ENCODE measurements around the gene NUDT3.

The NUDT3 gene

GRCh38 chr6:34392497-34393190 is at the start of gene NUDT3:
TSS of gene NUDT3 (minus strand) at chr6:34392669. CDS start at chr6:34392362, 307 bp downstream.
- Mint-ChIP-seq H3K9me3 (peaks cover 8% of the 10 kb centered on the region), H3K27me3 (no peaks in the 10 kb centered on the region), H3K4me3 (no peak within 1 kb of the TSS), H3K27ac (no peak within 1 kb of the TSS), H3K4me1 (ENCODE audit: low read depth) (peaks cover 15% of the 10 kb centered on the region), H3K36me3 (ENCODE audit: low read depth) (peaks cover 8% of the 10 kb centered on the region)
- intact Hi-C loops (cut with micrococcal nuclease) = loop anchor here (2.0 kb wide), 1 partner anchor 144 kb away; the partner anchor contains the start of gene SMIM29

DNA sequence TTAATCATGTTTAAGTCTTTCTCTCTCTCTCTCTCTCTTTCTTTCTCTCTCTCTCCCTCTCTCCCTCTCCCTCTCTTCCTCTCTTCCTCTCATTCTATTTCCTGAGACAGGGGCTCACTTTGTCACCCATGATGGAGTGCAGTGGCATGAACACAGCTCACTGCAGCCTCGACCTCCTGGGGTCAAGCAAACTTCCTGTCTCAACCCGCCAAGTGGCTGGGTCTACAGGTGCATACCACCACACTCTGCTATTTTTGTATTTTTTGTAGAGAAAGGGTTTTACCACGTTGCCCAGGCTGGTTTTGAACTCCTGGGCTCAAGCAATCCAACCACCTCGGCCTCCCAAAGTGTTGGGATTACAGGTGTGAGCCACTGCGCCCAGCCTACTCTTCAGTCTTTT is 49.1 kb upstream of the NUDT3 start:
- H3K36me3 Mint-ChIP-seq (ENCODE audit: low read depth) = no peaks in the 10 kb centered on the region
- H3K9me3 Mint-ChIP-seq = peaks cover 7% of the 10 kb centered on the region
- no peaks in the 10 kb centered on the region for H3K27me3 Mint-ChIP-seq
- intact Hi-C loops (cut with micrococcal nuclease) = no loop called here
- H3K27ac Mint-ChIP-seq = no peak overlapping the region
- no peaks in the 10 kb centered on the region for H3K4me1 Mint-ChIP-seq (ENCODE audit: low read depth)
- H3K4me3 Mint-ChIP-seq = no peak overlapping the region

DNA sequence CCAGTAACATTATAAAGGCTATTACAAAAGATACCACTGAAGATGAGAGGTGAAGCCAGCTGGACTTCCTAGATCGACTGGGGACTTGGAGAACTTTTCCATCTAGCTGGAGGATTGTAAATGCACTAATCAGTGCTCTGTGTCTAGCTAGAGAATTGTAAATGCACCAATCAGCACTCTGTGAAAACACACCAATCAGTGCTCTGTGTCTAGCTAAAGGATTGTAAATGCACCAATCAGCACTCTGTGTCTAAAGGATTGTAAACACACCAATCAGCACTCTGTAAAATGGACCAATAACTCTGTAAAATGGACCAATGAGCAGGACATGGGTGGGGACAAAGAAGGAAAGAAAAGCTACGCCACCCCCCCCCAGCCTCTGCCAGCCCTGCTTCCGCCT is 47.0 kb upstream of the NUDT3 start:
- H3K27ac Mint-ChIP-seq = no peak overlapping the region
- peaks cover 7% of the 10 kb centered on the region for H3K9me3 Mint-ChIP-seq
- H3K36me3 Mint-ChIP-seq (ENCODE audit: low read depth) = no peaks in the 10 kb centered on the region
- H3K4me1 Mint-ChIP-seq (ENCODE audit: low read depth) = no peaks in the 10 kb centered on the region
- intact Hi-C loops (cut with micrococcal nuclease) = no loop called here
- H3K27me3 Mint-ChIP-seq = no peaks in the 10 kb centered on the region
- no peak overlapping the region for H3K4me3 Mint-ChIP-seq

DNA sequence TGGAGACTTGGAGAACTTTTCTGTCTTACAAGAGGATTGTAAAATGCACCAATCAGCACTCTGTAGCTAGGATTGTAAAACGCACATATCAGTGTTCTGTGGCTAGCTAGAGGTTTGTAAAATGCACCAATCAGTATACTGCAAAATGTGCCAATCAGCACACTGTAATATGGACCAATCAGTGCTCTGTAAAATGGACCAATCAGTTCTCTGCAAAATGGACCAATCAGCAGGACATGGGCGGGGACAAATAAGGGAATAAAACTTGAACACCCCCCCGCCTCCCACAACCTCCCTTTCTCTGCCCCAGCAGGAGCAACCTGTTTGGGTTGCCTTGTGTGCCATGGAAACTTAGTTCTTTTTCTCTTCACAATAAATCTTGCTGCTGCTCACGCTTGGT is 46.2 kb upstream of the NUDT3 start:
- H3K36me3 Mint-ChIP-seq (ENCODE audit: low read depth) = no peaks in the 10 kb centered on the region
- H3K9me3 Mint-ChIP-seq = peaks cover 7% of the 10 kb centered on the region

DNA sequence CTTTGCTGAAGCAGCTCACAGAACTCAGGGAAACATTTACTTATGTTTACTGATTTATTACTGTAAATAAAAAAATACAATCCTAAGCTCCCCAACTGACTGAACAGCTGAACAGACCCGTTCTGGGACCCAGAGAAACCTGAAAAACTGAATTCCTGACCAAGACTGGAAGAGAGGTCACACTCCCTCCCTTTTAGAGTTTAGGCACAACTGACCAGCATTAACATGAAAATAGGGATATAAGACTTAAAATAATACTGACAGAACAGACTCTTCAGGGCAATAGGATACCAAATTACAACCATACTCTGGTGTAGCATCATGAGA is 45.1 kb upstream of the NUDT3 start:
- no peak overlapping the region for H3K27ac Mint-ChIP-seq
- intact Hi-C loops (cut with micrococcal nuclease) = no loop called here

More for the DNA sequence above, 46.2 kb upstream of the NUDT3 start:
- Mint-ChIP-seq H3K4me1 (ENCODE audit: low read depth) (no peaks in the 10 kb centered on the region), H3K27me3 (no peaks in the 10 kb centered on the region), H3K27ac (no peak overlapping the region), H3K4me3 (no peak overlapping the region)
- intact Hi-C loops (cut with micrococcal nuclease) = no loop called here

GRCh38 chr6:34436803-34437643 is 44.6 kb upstream of the NUDT3 start:
- Mint-ChIP-seq H3K4me1 (ENCODE audit: low read depth) (no peaks in the 10 kb centered on the region), H3K27ac (no peak overlapping the region), H3K36me3 (ENCODE audit: low read depth) (no peaks in the 10 kb centered on the region), H3K9me3 (peaks cover 7% of the 10 kb centered on the region), H3K27me3 (peaks cover 2% of the 10 kb centered on the region), H3K4me3 (no peak overlapping the region)
- intact Hi-C loops (cut with micrococcal nuclease) = no loop called here

More for the DNA sequence above, 45.1 kb upstream of the NUDT3 start:
- no peaks in the 10 kb centered on the region for H3K36me3 Mint-ChIP-seq (ENCODE audit: low read depth)
- H3K4me3 Mint-ChIP-seq = no peak overlapping the region
- no peaks in the 10 kb centered on the region for H3K4me1 Mint-ChIP-seq (ENCODE audit: low read depth)
- H3K9me3 Mint-ChIP-seq = peaks cover 7% of the 10 kb centered on the region
- peaks cover 2% of the 10 kb centered on the region for H3K27me3 Mint-ChIP-seq

GRCh38 chr6:34435916-34436315 is 43.4 kb upstream of the NUDT3 start:
- no peaks in the 10 kb centered on the region for H3K4me1 Mint-ChIP-seq (ENCODE audit: low read depth)
- no peak overlapping the region for H3K27ac Mint-ChIP-seq
- intact Hi-C loops (cut with micrococcal nuclease) = no loop called here
- no peaks in the 10 kb centered on the region for H3K36me3 Mint-ChIP-seq (ENCODE audit: low read depth)
- H3K4me3 Mint-ChIP-seq = no peak overlapping the region
- H3K27me3 Mint-ChIP-seq = peaks cover 2% of the 10 kb centered on the region
- H3K9me3 Mint-ChIP-seq = peaks cover 7% of the 10 kb centered on the region

DNA sequence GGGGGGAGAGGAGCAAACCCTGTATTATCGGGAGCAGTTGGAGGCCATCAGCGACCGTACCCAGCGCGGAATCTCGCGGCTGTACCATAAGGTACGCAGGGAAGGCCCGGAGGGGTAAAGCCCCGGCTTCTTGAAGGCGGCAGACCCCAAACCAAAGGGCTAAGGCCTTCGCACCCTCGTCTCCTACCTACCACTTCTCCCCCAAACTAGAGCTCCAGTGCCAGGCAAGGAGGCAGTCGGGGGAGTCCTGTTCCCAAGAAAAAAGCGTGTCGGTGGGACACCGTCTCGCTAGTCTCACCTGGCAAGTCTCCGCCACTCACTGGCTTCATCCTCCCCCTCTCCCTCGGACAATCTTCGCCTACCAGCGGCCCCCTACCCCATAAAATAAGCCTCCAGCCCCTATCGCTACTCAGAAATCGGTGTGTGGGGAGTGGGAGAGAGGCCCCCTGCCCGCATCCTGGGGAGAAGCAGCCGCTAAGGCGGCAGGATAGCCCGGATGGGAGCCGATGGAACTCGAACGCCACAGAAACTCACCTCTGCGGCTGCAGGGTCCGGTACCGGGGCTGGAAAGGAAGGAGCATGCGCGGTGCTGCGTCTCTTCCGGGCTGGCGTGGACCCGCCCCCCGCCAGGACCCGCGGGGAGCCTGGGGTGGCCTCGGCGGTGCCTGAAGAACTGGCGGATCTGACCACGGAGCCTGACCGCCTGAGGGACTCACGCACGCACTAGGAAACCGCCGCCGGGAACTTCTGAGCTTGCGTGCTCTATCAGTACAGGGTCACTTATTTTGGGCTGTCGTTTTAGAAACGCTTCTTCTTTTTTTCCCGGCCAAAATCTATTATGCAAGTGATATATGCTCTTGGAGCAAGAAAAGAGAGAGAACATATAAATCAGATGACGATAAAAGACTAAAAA is 33.3 kb upstream of the NUDT3 start, which contains the start of gene RPS10:
TSS of gene RPS10 (minus strand) at position 572 of the 913 bp plus-strand sequence. CDS start 848 bp downstream, outside the sequence.
- Mint-ChIP-seq H3K27ac (peak within 1 kb of the TSS; percentile 97), H3K4me1 (ENCODE audit: low read depth) (peaks cover 15% of the 10 kb centered on the region)
- intact Hi-C loops (cut with micrococcal nuclease) = no loop called here

DNA sequence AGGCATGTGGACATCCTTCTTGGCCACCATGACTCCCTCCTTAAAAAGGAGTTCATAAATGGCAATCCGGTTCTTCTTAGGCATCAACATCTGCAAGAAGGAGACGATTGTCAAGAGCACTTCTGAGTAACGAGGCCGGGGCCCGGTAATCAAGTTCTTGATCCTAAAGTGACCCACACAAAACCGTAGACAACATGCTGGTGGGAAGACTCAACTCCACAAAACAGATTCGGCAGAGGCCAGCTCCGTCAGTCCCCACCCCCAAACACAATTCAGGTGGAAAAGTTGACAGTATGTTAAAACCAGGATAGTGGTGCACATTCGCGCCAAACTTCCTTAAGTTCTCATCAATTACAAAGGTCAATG is 32.6 kb upstream of the NUDT3 start:
- peaks cover 15% of the 10 kb centered on the region for H3K4me1 Mint-ChIP-seq (ENCODE audit: low read depth)
- peaks cover 60% of the 10 kb centered on the region for H3K36me3 Mint-ChIP-seq (ENCODE audit: low read depth)
- peaks cover 4% of the 10 kb centered on the region for H3K27me3 Mint-ChIP-seq
- intact Hi-C loops (cut with micrococcal nuclease) = no loop called here
- H3K9me3 Mint-ChIP-seq = no peaks in the 10 kb centered on the region
- H3K4me3 Mint-ChIP-seq = peak overlapping the region; percentile 97
- H3K27ac Mint-ChIP-seq = peak overlapping the region; percentile 97

More for the DNA sequence above, 33.3 kb upstream of the NUDT3 start, which contains the start of gene RPS10:
- Mint-ChIP-seq H3K27me3 (peaks cover 4% of the 10 kb centered on the region), H3K36me3 (ENCODE audit: low read depth) (peaks cover 53% of the 10 kb centered on the region), H3K9me3 (no peaks in the 10 kb centered on the region), H3K4me3 (peak within 1 kb of the TSS; percentile 97)

DNA sequence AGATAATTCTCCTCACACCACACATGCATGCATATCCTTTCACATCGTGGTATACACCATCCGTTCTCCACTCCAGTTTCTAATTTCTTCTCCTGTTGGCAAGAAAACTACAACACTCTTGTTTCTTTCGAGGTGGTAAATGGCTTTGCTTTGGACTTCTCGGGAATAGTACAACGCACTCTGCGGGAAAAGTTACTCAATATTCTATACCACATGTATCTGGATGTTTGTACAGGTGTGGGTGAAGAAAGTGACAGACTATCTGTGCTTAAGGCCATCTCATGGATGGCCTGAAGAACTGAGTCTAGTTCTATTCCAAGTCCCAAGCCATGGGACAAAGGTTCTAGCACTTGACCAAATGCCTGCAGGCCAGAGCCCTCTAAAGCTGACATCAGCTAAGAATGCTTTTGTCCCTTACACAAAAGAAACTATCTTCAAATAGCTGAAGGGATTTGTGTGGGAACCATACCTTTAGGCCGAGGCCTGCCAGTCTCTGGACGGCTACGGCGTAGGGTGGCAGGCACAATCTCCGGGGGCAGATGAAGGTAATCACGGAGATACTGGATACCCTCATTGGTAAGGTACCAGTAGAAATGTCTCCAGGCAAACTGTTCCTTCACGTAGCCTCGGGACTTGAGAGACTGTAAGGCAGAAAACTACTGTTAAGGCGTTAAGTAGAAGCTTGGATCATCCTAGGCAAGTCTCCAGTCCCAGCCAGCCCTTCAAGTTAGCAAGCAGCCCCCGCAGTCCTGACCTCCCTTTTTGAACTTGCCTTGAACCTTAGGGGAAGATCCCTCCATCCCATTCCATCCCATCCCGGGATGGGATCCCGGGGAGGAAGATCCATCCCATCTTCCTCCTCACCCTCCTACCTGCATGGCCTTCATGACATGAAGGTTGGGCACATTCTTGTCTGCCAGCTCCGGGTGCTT is 32.0 kb upstream of the NUDT3 start:
- intact Hi-C loops (cut with micrococcal nuclease) = no loop called here
- no peaks in the 10 kb centered on the region for H3K9me3 Mint-ChIP-seq
- peak overlapping the region; percentile 97 for H3K27ac Mint-ChIP-seq
- peaks cover 4% of the 10 kb centered on the region for H3K27me3 Mint-ChIP-seq
- H3K36me3 Mint-ChIP-seq (ENCODE audit: low read depth) = peaks cover 66% of the 10 kb centered on the region
- H3K4me3 Mint-ChIP-seq = peak overlapping the region; percentile 97
- H3K4me1 Mint-ChIP-seq (ENCODE audit: low read depth) = peaks cover 15% of the 10 kb centered on the region

GRCh38 chr6:34423254-34423653 is 30.8 kb upstream of the NUDT3 start:
- no peak overlapping the region for H3K4me3 Mint-ChIP-seq

DNA sequence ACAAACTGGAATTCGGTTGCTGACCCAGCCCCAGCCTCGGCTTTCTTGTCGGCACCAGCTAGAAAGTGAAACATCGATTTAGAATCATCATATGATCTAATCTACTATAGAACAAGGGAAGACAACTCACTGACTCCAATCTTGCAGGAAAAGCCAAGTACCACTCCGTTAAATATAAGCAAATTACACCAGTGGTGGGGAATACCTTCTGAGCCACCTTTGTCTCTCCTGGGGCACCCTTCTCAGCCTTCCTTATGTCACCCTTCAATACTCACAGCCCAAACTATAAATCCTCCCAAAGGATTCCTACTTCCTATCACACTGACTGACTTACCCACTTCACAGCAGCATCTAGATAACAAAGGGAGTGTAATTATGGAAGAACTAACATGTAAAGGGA is 25.9 kb upstream of the NUDT3 start:
- no peaks in the 10 kb centered on the region for H3K27me3 Mint-ChIP-seq
- H3K4me1 Mint-ChIP-seq (ENCODE audit: low read depth) = peaks cover 14% of the 10 kb centered on the region
- no peaks in the 10 kb centered on the region for H3K9me3 Mint-ChIP-seq
- intact Hi-C loops (cut with micrococcal nuclease) = loop anchor here (5.0 kb wide), 1 partner anchor 256 kb away; no protein-coding TSS in a partner anchor
- H3K4me3 Mint-ChIP-seq = no peak overlapping the region
- H3K36me3 Mint-ChIP-seq (ENCODE audit: low read depth) = peaks cover 87% of the 10 kb centered on the region
- H3K27ac Mint-ChIP-seq = no peak overlapping the region

More at GRCh38 chr6:34423254-34423653, 30.8 kb upstream of the NUDT3 start:
- no peaks in the 10 kb centered on the region for H3K9me3 Mint-ChIP-seq
- intact Hi-C loops (cut with micrococcal nuclease) = no loop called here
- H3K36me3 Mint-ChIP-seq (ENCODE audit: low read depth) = peaks cover 78% of the 10 kb centered on the region
- H3K27ac Mint-ChIP-seq = no peak overlapping the region
- H3K4me1 Mint-ChIP-seq (ENCODE audit: low read depth) = peaks cover 15% of the 10 kb centered on the region
- peaks cover 1% of the 10 kb centered on the region for H3K27me3 Mint-ChIP-seq

Data from dendritic cell treated with granulocyte-macrophage colony-stimulating factor and Interleukin-4, amounts not matched to agents 40 ng/mL and 50 ng/mL, for 4 days (primary cell).